ENCODE results near the gene CACNA2D2. TPM values are rescaled to one million over a fixed set of nuclear protein-coding genes. Genes with fewer than 3 reads are reported as not detected.

The CACNA2D2 gene
- total RNA-seq, 1 donor: not detected

DNA sequence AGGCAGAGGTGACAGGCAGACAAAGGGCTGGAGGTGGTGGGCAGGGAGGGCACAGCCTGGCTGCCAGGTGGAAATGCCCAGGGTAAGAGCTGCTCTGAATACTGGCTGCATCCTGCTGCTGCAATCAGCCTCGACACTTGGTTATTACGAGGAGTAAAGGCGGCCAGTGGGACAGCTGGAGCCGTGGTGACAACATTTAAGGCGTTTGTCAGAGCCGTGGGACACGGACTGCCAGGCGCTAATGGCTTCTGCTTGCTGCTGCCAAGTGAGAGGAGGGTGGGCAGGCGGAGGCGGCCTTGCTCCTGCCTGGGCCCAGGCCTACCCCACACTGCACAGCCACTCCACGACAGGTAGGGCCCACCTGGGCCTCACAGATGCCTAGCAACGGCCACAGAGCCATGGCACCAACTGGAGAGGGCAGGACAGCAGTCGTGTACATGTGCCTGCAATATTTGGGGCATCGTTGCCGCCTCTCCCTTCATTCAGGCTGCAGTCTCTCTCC lies 94.9 kb downstream of the CACNA2D2 start:
- H3K9me3 ChIP-seq (ENCODE audit: low read depth, low read length): no peaks in the 10 kb centered on the region
- no peak for DNase-seq (ENCODE audit: insufficient read length, low spot score, missing footprints)
- no peak overlapping the region for H3K27ac ChIP-seq (ENCODE audit: low read depth, low read length)
- H3K4me3 ChIP-seq (ENCODE audit: insufficient read depth, low read length): no peak overlapping the region
- H3K27me3 ChIP-seq (ENCODE audit: insufficient read depth, low read length): no peaks in the 10 kb centered on the region
- H2AFZ ChIP-seq (ENCODE audit: low read length): no peak overlapping the region
- no peak overlapping the region for H3K4me2 ChIP-seq (ENCODE audit: insufficient read depth, low read length)
- H3K36me3 ChIP-seq (ENCODE audit: insufficient read depth, low read length): no peaks in the 10 kb centered on the region
- H4K20me1 ChIP-seq (ENCODE audit: insufficient read depth, low read length): no peaks in the 10 kb centered on the region
- TF ChIP-seq CTCF (IDR thresholded peaks at IDR 0.05; ENCODE audit: extremely low read depth, low read depth, low read length): no peak
- H3K79me2 ChIP-seq (ENCODE audit: insufficient read depth, low read length): no peaks in the 10 kb centered on the region
- no peaks in the 10 kb centered on the region for H3K4me1 ChIP-seq (ENCODE audit: insufficient read depth, low read length)

- no peaks in the 10 kb centered on the region for H3K27me3 ChIP-seq (ENCODE audit: insufficient read depth, low read length)
- H3K36me3 ChIP-seq (ENCODE audit: insufficient read depth, low read length): no peaks in the 10 kb centered on the region
- H2AFZ ChIP-seq (ENCODE audit: low read length): no peak overlapping the region
- no peaks in the 10 kb centered on the region for H3K9me3 ChIP-seq (ENCODE audit: low read depth, low read length)
- no peaks in the 10 kb centered on the region for H4K20me1 ChIP-seq (ENCODE audit: insufficient read depth, low read length)
- no peak for DNase-seq (ENCODE audit: insufficient read length, low spot score, missing footprints)
- no peak for TF ChIP-seq CTCF (IDR thresholded peaks at IDR 0.05; ENCODE audit: extremely low read depth, low read depth, low read length)
- no peak overlapping the region for H3K27ac ChIP-seq (ENCODE audit: low read depth, low read length)
- H3K79me2 ChIP-seq (ENCODE audit: insufficient read depth, low read length): no peaks in the 10 kb centered on the region
- H3K4me2 ChIP-seq (ENCODE audit: insufficient read depth, low read length): no peak overlapping the region
- H3K4me1 ChIP-seq (ENCODE audit: insufficient read depth, low read length): no peaks in the 10 kb centered on the region
- no peak overlapping the region for H3K4me3 ChIP-seq (ENCODE audit: insufficient read depth, low read length)
Observed at GRCh38 chr3:50406487-50406886, 96.9 kb downstream of the CACNA2D2 start.

- Histone ChIP-seq H2AFZ (ENCODE audit: low read length) (no peak overlapping the region), H3K4me1 (ENCODE audit: insufficient read depth, low read length) (no peaks in the 10 kb centered on the region), H4K20me1 (ENCODE audit: insufficient read depth, low read length) (no peaks in the 10 kb centered on the region), H3K4me2 (ENCODE audit: insufficient read depth, low read length) (no peak overlapping the region), H3K79me2 (ENCODE audit: insufficient read depth, low read length) (no peaks in the 10 kb centered on the region), H3K27ac (ENCODE audit: low read depth, low read length) (no peak overlapping the region), H3K36me3 (ENCODE audit: insufficient read depth, low read length) (no peaks in the 10 kb centered on the region), H3K4me3 (ENCODE audit: insufficient read depth, low read length) (no peak overlapping the region), H3K9me3 (ENCODE audit: low read depth, low read length) (no peaks in the 10 kb centered on the region), H3K27me3 (ENCODE audit: insufficient read depth, low read length) (peaks cover 3% of the 10 kb centered on the region)
- no peak for DNase-seq (ENCODE audit: insufficient read length, low spot score, missing footprints)
- TF ChIP-seq CTCF (IDR thresholded peaks at IDR 0.05; ENCODE audit: extremely low read depth, low read depth, low read length): no peak
Observed at GRCh38 chr3:50405249-50405648, 98.2 kb downstream of the CACNA2D2 start.

- Histone ChIP-seq H2AFZ (ENCODE audit: low read length) (no peak overlapping the region), H3K4me1 (ENCODE audit: insufficient read depth, low read length) (no peaks in the 10 kb centered on the region), H3K36me3 (ENCODE audit: insufficient read depth, low read length) (no peaks in the 10 kb centered on the region), H4K20me1 (ENCODE audit: insufficient read depth, low read length) (no peaks in the 10 kb centered on the region), H3K27ac (ENCODE audit: low read depth, low read length) (no peak overlapping the region), H3K4me2 (ENCODE audit: insufficient read depth, low read length) (no peak overlapping the region), H3K9me3 (ENCODE audit: low read depth, low read length) (no peaks in the 10 kb centered on the region), H3K27me3 (ENCODE audit: insufficient read depth, low read length) (peaks cover 6% of the 10 kb centered on the region), H3K79me2 (ENCODE audit: insufficient read depth, low read length) (no peaks in the 10 kb centered on the region), H3K4me3 (ENCODE audit: insufficient read depth, low read length) (no peak overlapping the region)
- no peak for TF ChIP-seq CTCF (IDR thresholded peaks at IDR 0.05; ENCODE audit: extremely low read depth, low read depth, low read length)
- DNase-seq (ENCODE audit: insufficient read length, low spot score, missing footprints): no peak
Observed at GRCh38 chr3:50401978-50402595, 101.3 kb downstream of the CACNA2D2 start.
